ENCODE data around the gene CPSF4L.
"Not testable (repeated sequence)": the region's sequence is repeated elsewhere in the genome, so short reads cannot be mapped to it uniquely, and the experiment has no call there.

The CPSF4L gene

DNA sequence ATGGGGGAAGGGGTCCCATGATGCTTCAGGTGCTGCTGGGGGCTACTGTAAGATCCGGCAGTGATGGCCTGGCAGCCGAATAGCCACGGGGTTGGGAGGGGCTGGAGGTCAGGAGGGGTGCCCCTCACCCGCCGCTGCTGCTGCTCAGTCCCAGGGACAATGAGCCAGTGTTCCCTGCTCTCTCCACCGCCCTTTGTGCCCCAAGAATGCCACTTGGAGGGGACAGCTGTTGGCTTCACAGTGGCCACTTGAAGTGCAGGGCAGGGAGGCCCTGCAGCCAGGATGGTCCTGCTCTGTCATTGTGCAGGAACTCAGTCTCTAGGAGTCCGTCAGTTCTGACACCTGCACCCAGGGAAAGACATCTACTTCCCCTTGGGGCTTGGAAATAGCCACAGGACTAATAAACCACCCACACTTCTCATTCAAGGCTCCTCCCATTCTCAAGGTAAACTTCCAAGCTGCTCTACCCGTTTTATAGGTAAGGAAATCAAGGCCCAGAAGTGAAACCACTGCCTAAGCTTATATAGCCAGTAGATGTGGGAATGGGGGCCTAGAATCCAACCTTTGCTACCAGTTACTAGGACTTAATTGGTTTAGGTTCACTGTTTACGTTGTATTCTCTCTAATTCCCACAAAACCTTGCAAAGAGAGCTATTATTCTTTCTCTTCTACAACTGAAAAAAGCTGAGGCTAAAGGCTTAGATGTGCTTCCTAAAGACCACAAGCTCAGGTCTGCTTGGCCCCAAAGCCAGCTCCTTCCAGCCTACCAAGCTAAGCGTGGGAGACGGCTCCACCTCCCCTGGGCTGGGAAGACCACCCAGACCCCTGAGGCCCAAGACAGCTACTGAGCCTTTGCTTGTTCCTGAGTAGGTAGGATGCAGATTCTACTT lies 6.2 kb upstream of the CPSF4L start:
- DNase-seq, result no peak

DNA sequence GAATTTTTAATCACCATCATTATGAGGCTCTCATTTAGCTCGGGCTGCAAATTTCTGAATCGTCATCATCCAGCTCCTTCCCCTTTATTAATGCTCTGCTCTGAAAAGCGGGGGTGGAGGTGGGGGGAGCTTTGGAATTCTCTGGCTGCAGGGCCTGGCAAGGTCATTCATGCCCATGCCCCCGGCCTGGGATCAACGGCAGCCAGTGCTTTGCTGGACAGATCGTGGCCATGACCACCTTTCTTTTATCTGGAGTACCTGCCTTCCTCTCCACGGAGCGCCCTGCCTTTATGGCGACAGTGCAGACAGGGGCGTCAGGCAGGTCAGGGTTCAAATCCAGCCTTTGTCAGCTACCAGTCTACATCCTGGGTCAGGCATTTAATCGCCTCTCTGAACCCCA lies 5.1 kb upstream of the CPSF4L start:
- DNase-seq, result no peak

GRCh38 chr17:73265646-73266640 lies 4.3 kb upstream of the CPSF4L start:
- no peak for DNase-seq

GRCh38 chr17:73264448-73264847 lies 2.8 kb upstream of the CPSF4L start:
- not testable (repeated sequence) for DNase-seq

- DNase-seq, result no peak
Observed at GRCh38 chr17:73262676-73263642, 1.3 kb upstream of the CPSF4L start.

- DNase-seq, result no peak
Observed at GRCh38 chr17:73261952-73262675, 434 bp upstream of the CPSF4L start.

DNA sequence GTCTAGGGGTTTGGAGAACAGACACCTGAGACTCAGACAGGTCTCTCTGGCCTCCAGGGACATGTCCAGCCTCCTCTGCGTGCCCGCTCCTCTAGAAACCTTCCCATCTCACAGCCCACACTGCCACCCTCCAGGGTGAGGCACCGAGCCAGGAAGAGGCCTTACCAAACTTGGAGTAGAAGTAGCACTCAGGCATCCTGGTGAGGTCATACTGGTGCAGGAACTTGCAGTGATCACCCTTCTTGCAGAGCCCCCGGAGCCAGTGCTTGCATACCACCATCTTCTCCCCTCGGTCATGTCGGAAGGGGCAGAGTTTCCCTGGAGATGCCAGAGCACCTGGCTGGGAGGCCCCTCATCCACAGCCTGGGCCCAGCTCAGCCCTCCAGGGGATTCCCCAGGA lies 4.2 kb downstream of the CPSF4L start:
- no peak for DNase-seq

- no peak for DNase-seq
Observed at GRCh38 chr17:73256220-73256619, 5.5 kb downstream of the CPSF4L start.

DNA sequence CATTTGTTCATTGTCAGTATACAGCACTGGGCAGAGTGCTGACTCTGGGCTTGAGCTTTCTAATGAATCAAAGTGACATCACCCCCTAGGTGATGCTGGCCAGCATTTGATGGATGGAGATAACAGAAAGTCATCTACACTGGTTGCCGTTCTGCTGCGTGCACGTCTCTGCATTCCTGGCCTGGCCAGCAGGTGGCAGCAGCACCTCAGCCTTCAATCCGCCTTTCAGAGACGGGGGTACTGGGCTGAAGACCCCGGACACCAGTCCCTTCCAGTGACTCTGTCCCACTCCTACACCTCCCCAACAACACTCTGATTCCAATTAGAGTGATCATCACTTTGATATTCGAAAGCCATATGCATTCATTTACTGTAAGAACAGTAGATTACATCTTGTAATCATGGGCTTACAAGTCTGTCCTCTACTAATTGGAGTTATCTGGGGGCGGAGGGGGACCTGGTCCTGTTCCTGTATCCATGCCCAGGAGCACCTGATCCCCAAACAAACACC lies 6.0 kb downstream of the CPSF4L start:
- DNase-seq, result peak; percentile 19 to 47

GRCh38 chr17:73251871-73252270 lies 9.8 kb downstream of the CPSF4L start:
- DNase-seq, result no peak

DNA sequence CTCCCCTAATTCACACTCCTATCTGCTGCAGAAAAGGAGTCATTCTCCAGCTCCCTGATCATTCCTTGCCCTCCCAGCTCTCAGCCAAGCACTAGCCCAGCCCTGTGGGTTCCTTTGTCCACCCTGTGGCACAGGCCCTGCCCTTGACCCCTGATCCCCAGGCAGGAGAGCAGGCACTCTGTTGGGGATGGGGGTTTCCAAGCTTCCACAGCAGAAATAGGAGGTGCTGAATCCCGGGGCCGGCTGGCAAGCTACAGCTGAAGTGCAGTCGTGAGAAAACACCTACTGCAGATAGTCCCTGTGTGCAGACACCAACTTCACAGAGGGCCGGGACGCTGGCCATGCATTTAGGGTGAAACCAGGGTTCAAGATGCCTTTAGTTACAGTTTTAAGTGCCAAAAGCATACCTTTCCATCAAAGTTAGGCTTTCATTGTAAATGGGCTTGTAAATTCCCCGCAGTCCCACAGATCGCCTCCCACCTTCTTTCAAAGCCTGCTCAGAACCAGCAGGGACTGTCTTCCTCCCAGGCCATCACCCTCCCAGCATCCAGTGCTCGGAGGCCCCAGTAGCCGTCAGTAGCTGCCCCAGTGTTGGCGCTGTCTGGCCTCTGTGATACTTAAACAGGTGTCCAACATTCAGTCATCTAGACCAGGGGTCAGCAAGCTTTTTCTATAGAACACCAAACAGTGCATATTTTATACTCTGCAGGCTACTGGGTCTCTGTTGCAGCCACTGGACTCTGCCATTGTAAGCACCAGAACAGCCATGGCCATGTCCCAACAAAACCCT lies 10.6 kb downstream of the CPSF4L start:
- no peak for DNase-seq

- DNase-seq, result no peak
Observed at GRCh38 chr17:73249700-73250099, 12.0 kb downstream of the CPSF4L start.

GRCh38 chr17:73248532-73248931 lies 13.1 kb downstream of the CPSF4L start:
- no peak for DNase-seq

- no peak for DNase-seq
Observed at GRCh38 chr17:73247726-73248125, 14.0 kb downstream of the CPSF4L start.

DNA sequence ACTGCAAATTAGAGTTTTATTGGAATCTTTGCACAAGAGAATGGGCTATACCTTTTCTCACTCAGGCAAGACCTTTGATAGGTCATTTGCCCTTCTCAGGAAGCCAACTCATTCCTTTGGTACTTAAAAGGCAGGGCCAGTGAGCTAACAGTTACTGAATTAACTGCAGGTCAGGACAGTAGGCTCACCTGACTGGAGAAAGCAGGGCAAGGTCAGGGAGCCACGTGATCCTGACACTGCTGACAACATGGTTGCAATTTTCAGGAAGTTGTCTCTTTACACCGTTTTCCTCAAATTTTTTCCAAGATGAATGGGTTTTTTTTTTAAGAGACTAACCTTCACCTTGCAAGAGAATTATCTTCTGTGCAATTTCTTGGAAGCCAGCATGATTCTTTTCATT lies 21.1 kb downstream of the CPSF4L start:
- no peak for DNase-seq

DNA sequence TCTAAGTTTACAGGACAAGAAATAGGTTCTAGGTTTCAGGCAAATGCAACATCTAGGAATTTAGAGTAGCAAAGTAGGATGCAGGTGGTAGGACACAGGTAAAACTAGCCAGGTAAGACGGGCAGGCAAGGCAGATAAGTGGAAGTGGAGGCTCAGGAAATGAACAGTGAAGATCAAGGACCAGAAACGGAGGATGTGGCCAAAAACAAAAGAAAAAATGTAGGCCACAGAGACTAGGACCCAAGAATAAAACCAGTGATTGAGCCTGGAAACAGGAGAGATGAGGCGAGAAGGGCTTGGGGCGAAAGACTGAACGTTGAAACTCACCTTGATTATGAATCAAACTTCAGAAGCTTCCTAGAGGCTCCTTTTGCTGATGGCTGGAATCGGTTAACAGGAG lies 24.0 kb downstream of the CPSF4L start:
- DNase-seq, result peak in 1 of 2 donors; percentile 16

DNA sequence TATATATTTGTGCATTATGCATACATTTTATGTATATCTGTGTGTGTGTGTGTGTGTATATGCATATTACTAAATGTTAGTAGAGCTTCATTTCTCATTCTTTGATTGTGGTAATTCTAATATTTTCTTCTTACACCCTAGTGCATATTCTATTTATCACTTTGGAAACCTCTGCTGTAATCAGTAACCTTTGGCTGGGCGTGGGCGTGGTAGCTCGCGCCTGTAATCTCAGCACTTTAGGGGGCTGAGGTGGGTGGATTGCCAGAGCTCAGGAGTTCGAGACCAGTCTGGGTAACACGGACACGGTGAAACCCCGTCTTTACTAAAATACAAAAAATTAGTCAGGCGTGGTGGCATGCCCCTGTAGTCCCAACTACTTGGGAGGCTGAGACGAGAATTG lies 26.9 kb downstream of the CPSF4L start:
- no peak for DNase-seq

DNA sequence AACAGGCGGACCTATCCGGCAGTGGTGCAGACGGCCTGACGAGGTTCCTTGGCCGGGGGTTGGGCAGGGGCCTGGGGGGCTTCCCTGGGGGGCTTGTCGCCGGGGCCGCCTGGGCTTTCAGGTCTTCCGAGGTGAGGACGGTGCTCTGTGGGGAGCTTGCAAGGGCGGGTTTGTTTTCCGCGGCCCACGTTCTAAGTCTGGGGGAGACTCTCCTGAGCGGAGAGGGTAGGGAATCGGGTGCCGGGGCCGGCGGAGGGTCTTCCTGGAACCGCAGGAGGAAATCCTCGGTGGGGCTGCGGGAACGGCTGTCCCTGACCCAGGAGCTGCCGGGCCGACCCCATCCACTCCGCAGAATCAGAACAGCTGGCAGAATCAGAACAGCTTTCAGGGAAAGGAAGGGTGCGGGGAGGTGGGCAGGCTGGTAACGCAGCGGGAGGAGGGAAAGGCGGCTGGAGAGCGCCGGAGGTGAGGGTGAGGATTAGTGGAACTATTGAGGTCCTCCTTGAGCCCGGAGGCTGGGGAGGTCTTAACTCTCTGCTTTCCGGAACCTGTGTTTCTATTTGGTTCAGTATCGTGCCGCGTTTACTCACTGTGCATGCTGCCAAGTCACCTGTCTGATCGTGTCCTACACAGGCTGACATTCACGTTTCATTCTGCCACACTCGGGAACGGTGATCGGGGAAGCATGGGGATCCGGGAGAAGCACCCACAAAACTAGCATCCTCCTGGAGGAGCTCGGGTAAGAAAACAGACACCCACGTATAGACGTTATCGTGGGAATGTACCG lies 28.9 kb downstream of the CPSF4L start:
- DNase-seq, result peak in 1 of 2 donors; percentile 29

- DNase-seq, result peak; percentile 95 to 97
Observed at GRCh38 chr17:73231841-73232586, 29.7 kb downstream of the CPSF4L start.

All from CD4-positive, alpha-beta T cell treated with Interferon alpha-2 for 1 hour (primary cell).